Endothelial cell (in vitro differentiated cells): ENCODE measurements around the gene RBM8A. TPM values are rescaled to one million over a fixed set of nuclear protein-coding genes. Genes with fewer than 3 reads are reported as not detected.
A peak's percentile ranks its signal among the peaks of the same experiment; 100 is the strongest.

Experiments
- DNase-seq: peaks from one replicate; pipeline ENCODE4 v3.0.0; 2021; ENCODE audit warnings: low spot score
- H3K27ac Mint-ChIP-seq: one replicate; pipeline ENCODE4 v1.8.0; 2021; ENCODE audit warnings: mixed read lengths, inconsistent platforms; ENCODE audit not compliant: unreplicated experiment
- H3K27me3 Mint-ChIP-seq: one replicate; pipeline ENCODE4 v1.8.0; 2021; ENCODE audit warnings: mild to moderate bottlenecking, moderate library complexity, mixed read lengths, inconsistent platforms; ENCODE audit not compliant: unreplicated experiment
- H3K36me3 Mint-ChIP-seq: one replicate; pipeline ENCODE4 v1.8.0; 2021; ENCODE audit warnings: mild to moderate bottlenecking, low read depth, mixed read lengths, inconsistent platforms; ENCODE audit not compliant: unreplicated experiment
- H3K4me1 Mint-ChIP-seq: one replicate; pipeline ENCODE4 v1.8.0; 2021; ENCODE audit warnings: mild to moderate bottlenecking, mixed read lengths, inconsistent platforms; ENCODE audit not compliant: unreplicated experiment
- H3K4me3 Mint-ChIP-seq: one replicate; pipeline ENCODE4 v1.8.0; 2021; ENCODE audit warnings: mild to moderate bottlenecking, mixed read lengths, inconsistent platforms; ENCODE audit not compliant: unreplicated experiment
- H3K9me3 Mint-ChIP-seq: one replicate; pipeline ENCODE4 v1.8.0; 2021; ENCODE audit warnings: mixed read lengths, inconsistent platforms; ENCODE audit not compliant: unreplicated experiment
- CTCF ChIP-seq: fragments of 200-600 bp; sonication (generic); IDR thresholded peaks from one replicate; pipeline ENCODE4 v1.5.0; 2021; ENCODE audit warnings: antibody characterized with exemption; ENCODE audit not compliant: unreplicated experiment
- total RNA-seq: library from RNA; stranded (reverse); fragmentation: NEBNext Ultra II Directional; extraction: Animal tissue kit (Norgen Biotek cat#: 25700); gene quantifications from one replicate; pipeline ENCODE4 v1.2.1, GENCODE V29; 2021; ENCODE audit not compliant: unreplicated experiment

Gene RBM8A
- total RNA-seq, 1 donor from 2014 or later: 213 TPM

- no peaks in the 10 kb centered on the region for H3K36me3 Mint-ChIP-seq
- peak overlapping the region; percentile 80 for H3K4me3 Mint-ChIP-seq
- H3K9me3 Mint-ChIP-seq: no peaks in the 10 kb centered on the region
- H3K4me1 Mint-ChIP-seq: peaks cover 24% of the 10 kb centered on the region
- no peak overlapping the region for H3K27ac Mint-ChIP-seq
- no peak for DNase-seq
- TF ChIP-seq CTCF: no peak
- peaks cover 9% of the 10 kb centered on the region for H3K27me3 Mint-ChIP-seq
These were observed 42.6 kb downstream of the RBM8A start for GRCh38 chr1:145884675-145885074.

GRCh38 chr1:145879775-145880174, 47.5 kb downstream of the RBM8A start:
- no peaks in the 10 kb centered on the region for H3K9me3 Mint-ChIP-seq
- no peak overlapping the region for H3K27ac Mint-ChIP-seq
- H3K27me3 Mint-ChIP-seq: peaks cover 8% of the 10 kb centered on the region
- H3K36me3 Mint-ChIP-seq: no peaks in the 10 kb centered on the region
- peaks cover 5% of the 10 kb centered on the region for H3K4me1 Mint-ChIP-seq
- no peak overlapping the region for H3K4me3 Mint-ChIP-seq
- TF ChIP-seq CTCF: no peak
- DNase-seq: no peak

- no peaks in the 10 kb centered on the region for H3K9me3 Mint-ChIP-seq
- DNase-seq: no peak
- H3K36me3 Mint-ChIP-seq: no peaks in the 10 kb centered on the region
- H3K27me3 Mint-ChIP-seq: peaks cover 6% of the 10 kb centered on the region
- H3K4me3 Mint-ChIP-seq: no peak overlapping the region
- H3K4me1 Mint-ChIP-seq: no peaks in the 10 kb centered on the region
- H3K27ac Mint-ChIP-seq: no peak overlapping the region
- TF ChIP-seq CTCF: no peak
These were observed 48.6 kb downstream of the RBM8A start for GRCh38 chr1:145878724-145879123.

- H3K4me3 Mint-ChIP-seq: no peak overlapping the region
- no peaks in the 10 kb centered on the region for H3K4me1 Mint-ChIP-seq
- TF ChIP-seq CTCF: no peak
- DNase-seq: no peak
- H3K9me3 Mint-ChIP-seq: no peaks in the 10 kb centered on the region
- no peak overlapping the region for H3K27ac Mint-ChIP-seq
- no peaks in the 10 kb centered on the region for H3K36me3 Mint-ChIP-seq
- peaks cover 6% of the 10 kb centered on the region for H3K27me3 Mint-ChIP-seq
These were observed 49.3 kb downstream of the RBM8A start for GRCh38 chr1:145877923-145878486.

- Mint-ChIP-seq H3K4me3 (no peak overlapping the region), H3K36me3 (no peaks in the 10 kb centered on the region), H3K27ac (no peak overlapping the region), H3K27me3 (peaks cover 14% of the 10 kb centered on the region), H3K9me3 (no peaks in the 10 kb centered on the region), H3K4me1 (peaks cover 9% of the 10 kb centered on the region)
- no peak for DNase-seq
- no peak for TF ChIP-seq CTCF
These were observed 52.6 kb downstream of the RBM8A start for GRCh38 chr1:145874646-145875045.
